Daoy (cell line): ENCODE results near the gene GAP43. TPM values are rescaled to one million over a fixed set of nuclear protein-coding genes. Genes with fewer than 3 reads are reported as not detected.

Experiments
- DNase-seq: peaks from one replicate; pipeline ENCODE4 v3.0.0-alpha.2; 2015; ENCODE audit warnings: low read depth
- total RNA-seq: library from RNA; depleted of rRNA; stranded (reverse); fragments of >200 nt; shearing (Covaris generic); gene quantifications from 2 replicates; pipeline ENCODE4 v1.2.3, GENCODE V29; 2014

GAP43 gene
- total RNA-seq, 1 experiment from 2014 or later = 0.06 TPM

- no peak for DNase-seq
These were observed 37.5 kb downstream of the GAP43 start for GRCh38 chr3:115660646-115661337.

GRCh38 chr3:115662356-115662755, 39.0 kb downstream of the GAP43 start:
- no peak for DNase-seq

- DNase-seq = no peak
These were observed 40.1 kb downstream of the GAP43 start for GRCh38 chr3:115663414-115663813.

GRCh38 chr3:115666081-115666480, 42.8 kb downstream of the GAP43 start:
- DNase-seq = no peak

GRCh38 chr3:115666920-115667737, 43.8 kb downstream of the GAP43 start:
- DNase-seq = peak; percentile 47

- no peak for DNase-seq
These were observed 44.4 kb downstream of the GAP43 start for GRCh38 chr3:115667738-115668065.

GRCh38 chr3:115670911-115671310, 47.6 kb downstream of the GAP43 start:
- DNase-seq = no peak

- peak; percentile 38 for DNase-seq
These were observed 48.6 kb downstream of the GAP43 start for GRCh38 chr3:115671761-115672455.

GRCh38 chr3:115673881-115674280, 50.6 kb downstream of the GAP43 start:
- DNase-seq = no peak

- no peak for DNase-seq
These were observed 53.0 kb downstream of the GAP43 start for GRCh38 chr3:115676336-115676735.

- no peak for DNase-seq
These were observed 57.6 kb downstream of the GAP43 start for GRCh38 chr3:115680803-115681345.

GRCh38 chr3:115681736-115682135, 58.4 kb downstream of the GAP43 start:
- no peak for DNase-seq

- no peak for DNase-seq
These were observed 60.0 kb downstream of the GAP43 start for GRCh38 chr3:115683305-115683704.

GRCh38 chr3:115683773-115684172, 60.5 kb downstream of the GAP43 start:
- no peak for DNase-seq

- no peak for DNase-seq
These were observed 61.8 kb downstream of the GAP43 start for GRCh38 chr3:115685097-115685496.

- DNase-seq = no peak
These were observed 64.4 kb downstream of the GAP43 start for GRCh38 chr3:115687721-115688120.

- no peak for DNase-seq
These were observed 65.1 kb downstream of the GAP43 start for GRCh38 chr3:115688418-115688817.

GRCh38 chr3:115689928-115690327, 66.6 kb downstream of the GAP43 start:
- DNase-seq = no peak

GRCh38 chr3:115691964-115692363, 68.7 kb downstream of the GAP43 start:
- no peak for DNase-seq

GRCh38 chr3:115692887-115693524, 69.7 kb downstream of the GAP43 start:
- DNase-seq = peak; percentile 83

GRCh38 chr3:115693868-115694267, 70.6 kb downstream of the GAP43 start:
- no peak for DNase-seq

- no peak for DNase-seq
These were observed 71.8 kb downstream of the GAP43 start for GRCh38 chr3:115695090-115695489.
